ENCODE results near the gene PLLP. TPM values are rescaled to one million over a fixed set of nuclear protein-coding genes. Genes with fewer than 3 reads are reported as not detected.

Gene PLLP
- total RNA-seq, 1 donor from 2014 or later, result 3.3 TPM

DNA sequence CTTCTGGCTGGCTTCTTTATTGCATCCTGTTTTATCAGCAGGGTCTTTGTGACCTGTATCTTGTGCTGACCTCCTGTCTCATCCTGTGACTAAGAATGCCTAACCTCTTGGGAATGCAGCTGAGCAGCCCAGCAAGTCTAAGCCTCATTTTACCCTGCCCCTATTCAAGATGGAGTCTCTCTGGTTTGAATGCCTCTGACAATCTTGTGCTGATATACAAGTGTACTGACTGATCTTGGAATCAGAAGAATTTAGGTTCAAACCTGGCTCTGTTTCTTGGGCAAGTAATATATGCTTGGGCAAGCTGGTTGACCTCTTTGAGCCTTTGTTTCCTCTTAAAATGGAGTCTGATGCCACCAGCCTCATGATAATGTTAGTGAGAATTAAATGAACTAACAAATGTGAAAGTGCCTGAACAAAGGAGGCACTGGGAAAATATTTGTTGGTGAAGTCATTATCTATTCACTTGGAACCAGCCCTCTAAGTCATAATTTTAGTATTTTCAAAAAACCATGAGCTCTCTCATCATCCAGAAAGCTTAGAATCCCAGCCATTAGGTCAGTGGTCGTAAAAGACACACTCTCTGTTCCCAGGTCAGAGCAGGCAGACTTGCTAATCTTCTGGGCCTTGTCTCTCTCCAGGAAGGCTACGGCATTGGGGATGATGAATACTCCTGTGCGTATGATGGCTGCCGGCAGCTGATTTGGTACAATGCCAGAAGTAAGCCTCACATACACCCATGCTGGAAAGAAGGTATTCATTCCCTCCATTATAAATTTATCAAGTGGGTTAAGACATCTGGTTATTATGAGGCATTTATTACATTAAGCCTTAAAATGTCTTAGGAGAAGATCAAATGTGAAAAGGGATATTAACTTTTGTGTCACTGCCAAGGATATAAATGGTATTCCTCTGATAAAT lies 57.5 kb downstream of the PLLP start:
- H3K36me3 Mint-ChIP-seq (ENCODE audit: low read depth, unreplicated experiment), result peaks cover 37% of the 10 kb centered on the region
- no peak for DNase-seq (ENCODE audit: low spot score)
- TF ChIP-seq, protein P1, sequence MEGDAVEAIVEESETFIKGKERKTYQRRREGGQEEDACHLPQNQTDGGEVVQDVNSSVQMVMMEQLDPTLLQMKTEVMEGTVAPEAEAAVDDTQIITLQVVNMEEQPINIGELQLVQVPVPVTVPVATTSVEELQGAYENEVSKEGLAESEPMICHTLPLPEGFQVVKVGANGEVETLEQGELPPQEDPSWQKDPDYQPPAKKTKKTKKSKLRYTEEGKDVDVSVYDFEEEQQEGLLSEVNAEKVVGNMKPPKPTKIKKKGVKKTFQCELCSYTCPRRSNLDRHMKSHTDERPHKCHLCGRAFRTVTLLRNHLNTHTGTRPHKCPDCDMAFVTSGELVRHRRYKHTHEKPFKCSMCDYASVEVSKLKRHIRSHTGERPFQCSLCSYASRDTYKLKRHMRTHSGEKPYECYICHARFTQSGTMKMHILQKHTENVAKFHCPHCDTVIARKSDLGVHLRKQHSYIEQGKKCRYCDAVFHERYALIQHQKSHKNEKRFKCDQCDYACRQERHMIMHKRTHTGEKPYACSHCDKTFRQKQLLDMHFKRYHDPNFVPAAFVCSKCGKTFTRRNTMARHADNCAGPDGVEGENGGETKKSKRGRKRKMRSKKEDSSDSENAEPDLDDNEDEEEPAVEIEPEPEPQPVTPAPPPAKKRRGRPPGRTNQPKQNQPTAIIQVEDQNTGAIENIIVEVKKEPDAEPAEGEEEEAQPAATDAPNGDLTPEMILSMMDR (IDR thresholded peaks at IDR 0.05; ENCODE audit: unreplicated experiment), result no peak
- H3K9me3 Mint-ChIP-seq (ENCODE audit: unreplicated experiment), result no peaks in the 10 kb centered on the region
- no peaks in the 10 kb centered on the region for H3K27me3 Mint-ChIP-seq (ENCODE audit: unreplicated experiment)
- H3K27ac Mint-ChIP-seq (ENCODE audit: unreplicated experiment), result no peak overlapping the region
- no peak overlapping the region for H3K4me3 Mint-ChIP-seq (ENCODE audit: unreplicated experiment)
- no peaks in the 10 kb centered on the region for H3K4me1 Mint-ChIP-seq (ENCODE audit: unreplicated experiment)

DNA sequence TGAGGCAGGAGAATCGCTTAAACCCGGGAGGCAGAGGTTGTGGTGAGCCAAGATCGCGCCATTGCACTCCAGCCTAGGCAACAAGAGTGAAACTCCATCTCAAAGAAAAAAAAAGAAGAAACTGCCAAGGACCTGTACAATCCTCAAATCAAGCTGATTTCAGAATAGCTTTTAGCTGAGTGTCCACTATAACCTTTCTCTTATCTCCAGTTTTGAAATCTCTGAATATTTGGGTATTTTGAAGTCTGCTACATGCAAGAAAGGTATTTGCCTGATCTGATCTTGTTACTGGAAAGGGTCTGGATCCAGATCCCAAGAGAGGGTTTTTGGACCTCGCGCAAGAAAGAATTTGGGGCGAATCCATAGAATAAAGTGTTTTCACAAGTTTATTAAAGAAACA lies 58.5 kb downstream of the PLLP start:
- peaks cover 31% of the 10 kb centered on the region for H3K36me3 Mint-ChIP-seq (ENCODE audit: low read depth, unreplicated experiment)
- no peaks in the 10 kb centered on the region for H3K9me3 Mint-ChIP-seq (ENCODE audit: unreplicated experiment)
- H3K27me3 Mint-ChIP-seq (ENCODE audit: unreplicated experiment), result no peaks in the 10 kb centered on the region
- no peak overlapping the region for H3K4me3 Mint-ChIP-seq (ENCODE audit: unreplicated experiment)
- TF ChIP-seq, protein P1 (IDR thresholded peaks at IDR 0.05; ENCODE audit: unreplicated experiment), result no peak
- no peaks in the 10 kb centered on the region for H3K4me1 Mint-ChIP-seq (ENCODE audit: unreplicated experiment)
- DNase-seq (ENCODE audit: low spot score), result no peak
- H3K27ac Mint-ChIP-seq (ENCODE audit: unreplicated experiment), result no peak overlapping the region

DNA sequence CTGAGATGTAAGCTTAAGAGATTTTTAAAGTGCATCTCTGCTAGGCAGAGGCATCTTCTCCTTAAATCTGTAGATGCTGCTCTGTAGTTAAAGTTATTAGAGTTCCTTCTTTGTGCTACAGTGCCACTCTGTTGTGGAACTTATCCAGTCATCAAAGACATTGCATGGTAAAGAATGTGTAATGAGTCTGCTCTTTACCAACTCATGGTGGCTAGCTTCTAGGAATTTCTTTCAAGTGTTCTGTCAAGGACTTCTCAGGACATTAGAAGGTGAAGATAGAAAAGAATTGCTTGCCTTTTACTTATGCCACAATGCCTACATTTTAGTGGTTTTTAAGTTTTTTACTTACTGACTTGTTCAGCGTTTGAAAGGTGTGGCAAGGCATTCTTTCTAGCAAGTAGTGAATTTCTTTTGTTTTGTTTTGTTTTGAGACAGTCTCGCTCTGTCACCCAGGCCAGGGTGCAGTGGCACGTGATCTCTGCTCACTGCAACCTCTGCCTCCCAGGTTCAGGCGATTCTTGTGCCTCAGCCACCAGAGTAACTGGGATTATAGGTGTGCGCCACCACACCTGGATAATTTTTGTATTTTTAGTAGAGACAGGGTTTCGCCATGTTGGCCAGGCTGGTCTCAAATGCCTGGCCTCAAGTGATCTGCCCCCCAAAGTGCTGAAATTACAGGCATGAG lies 59.7 kb downstream of the PLLP start:
- no peak for DNase-seq (ENCODE audit: low spot score)
- no peak overlapping the region for H3K4me3 Mint-ChIP-seq (ENCODE audit: unreplicated experiment)
- H3K27ac Mint-ChIP-seq (ENCODE audit: unreplicated experiment), result no peak overlapping the region
- peaks cover 22% of the 10 kb centered on the region for H3K36me3 Mint-ChIP-seq (ENCODE audit: low read depth, unreplicated experiment)
- H3K4me1 Mint-ChIP-seq (ENCODE audit: unreplicated experiment), result no peaks in the 10 kb centered on the region
- H3K27me3 Mint-ChIP-seq (ENCODE audit: unreplicated experiment), result no peaks in the 10 kb centered on the region
- TF ChIP-seq, protein P1 (IDR thresholded peaks at IDR 0.05; ENCODE audit: unreplicated experiment), result no peak
- H3K9me3 Mint-ChIP-seq (ENCODE audit: unreplicated experiment), result no peaks in the 10 kb centered on the region

DNA sequence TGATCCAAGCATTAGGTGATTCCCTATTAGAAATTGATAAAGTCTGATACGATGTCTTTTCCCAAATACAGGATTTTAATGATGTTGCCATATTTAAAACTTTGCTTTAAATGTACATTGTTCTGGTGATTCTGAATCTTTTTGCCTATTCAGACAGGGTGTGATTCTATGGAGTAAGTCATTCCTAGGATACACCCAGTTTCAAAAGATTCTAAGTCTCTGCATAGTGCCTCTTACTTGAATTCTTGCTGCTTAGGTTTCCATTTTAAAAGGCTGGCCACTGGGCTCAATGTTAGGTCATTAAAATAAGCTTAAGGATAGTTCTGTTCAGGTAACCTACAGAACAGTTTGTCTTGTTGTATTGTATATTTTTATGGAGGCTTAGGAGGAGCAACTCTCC lies 61.4 kb downstream of the PLLP start:
- Mint-ChIP-seq H3K27ac (ENCODE audit: unreplicated experiment) (peak overlapping the region; percentile 74), H3K4me1 (ENCODE audit: unreplicated experiment) (no peaks in the 10 kb centered on the region), H3K4me3 (ENCODE audit: unreplicated experiment) (no peak overlapping the region), H3K36me3 (ENCODE audit: low read depth, unreplicated experiment) (peaks cover 22% of the 10 kb centered on the region), H3K27me3 (ENCODE audit: unreplicated experiment) (no peaks in the 10 kb centered on the region), H3K9me3 (ENCODE audit: unreplicated experiment) (no peaks in the 10 kb centered on the region)
- TF ChIP-seq, protein P1 (IDR thresholded peaks at IDR 0.05; ENCODE audit: unreplicated experiment), result no peak
- DNase-seq (ENCODE audit: low spot score), result no peak

DNA sequence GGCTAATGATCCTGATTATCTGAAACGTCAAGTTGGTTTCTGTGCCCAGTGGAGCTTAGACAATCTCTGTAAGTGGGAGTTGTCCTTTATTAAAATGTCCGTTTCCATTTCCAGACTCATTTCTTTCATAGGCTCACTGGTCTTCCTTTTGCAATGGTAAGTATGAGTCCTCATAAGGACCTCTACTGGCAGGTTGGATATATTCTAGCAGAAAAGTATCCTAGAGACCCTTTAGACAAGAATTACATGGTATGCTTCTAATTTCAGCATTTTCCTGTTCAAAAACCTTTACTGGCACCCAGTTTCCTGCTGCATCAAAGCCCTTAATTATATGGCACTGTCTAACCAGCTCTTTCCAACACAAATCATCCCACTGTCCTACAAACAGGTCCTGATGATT lies 67.5 kb downstream of the PLLP start:
- Mint-ChIP-seq H3K27ac (ENCODE audit: unreplicated experiment) (peak overlapping the region; percentile 11), H3K9me3 (ENCODE audit: unreplicated experiment) (no peaks in the 10 kb centered on the region), H3K27me3 (ENCODE audit: unreplicated experiment) (no peaks in the 10 kb centered on the region), H3K36me3 (ENCODE audit: low read depth, unreplicated experiment) (peaks cover 34% of the 10 kb centered on the region), H3K4me1 (ENCODE audit: unreplicated experiment) (no peaks in the 10 kb centered on the region), H3K4me3 (ENCODE audit: unreplicated experiment) (peak overlapping the region; percentile 81)
- DNase-seq (ENCODE audit: low spot score), result no peak
- TF ChIP-seq, protein P1 (IDR thresholded peaks at IDR 0.05; ENCODE audit: unreplicated experiment), result no peak

Data from endothelial cell (in vitro differentiated cells).